Placental epithelial cell (primary cell): ENCODE data around the gene FAM3D. TPM values are rescaled to one million over a fixed set of nuclear protein-coding genes. Genes with fewer than 3 reads are reported as not detected.

Experiments
- total RNA-seq: library from RNA; depleted of rRNA; stranded (reverse); fragments of >200 nt; gene quantifications from 2 replicates; pipeline ENCODE4 v1.2.3, GENCODE V29; 2012

FAM3D gene, protein sequence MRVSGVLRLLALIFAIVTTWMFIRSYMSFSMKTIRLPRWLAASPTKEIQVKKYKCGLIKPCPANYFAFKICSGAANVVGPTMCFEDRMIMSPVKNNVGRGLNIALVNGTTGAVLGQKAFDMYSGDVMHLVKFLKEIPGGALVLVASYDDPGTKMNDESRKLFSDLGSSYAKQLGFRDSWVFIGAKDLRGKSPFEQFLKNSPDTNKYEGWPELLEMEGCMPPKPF
- total RNA-seq, result not detected in 2 replicates

DNA sequence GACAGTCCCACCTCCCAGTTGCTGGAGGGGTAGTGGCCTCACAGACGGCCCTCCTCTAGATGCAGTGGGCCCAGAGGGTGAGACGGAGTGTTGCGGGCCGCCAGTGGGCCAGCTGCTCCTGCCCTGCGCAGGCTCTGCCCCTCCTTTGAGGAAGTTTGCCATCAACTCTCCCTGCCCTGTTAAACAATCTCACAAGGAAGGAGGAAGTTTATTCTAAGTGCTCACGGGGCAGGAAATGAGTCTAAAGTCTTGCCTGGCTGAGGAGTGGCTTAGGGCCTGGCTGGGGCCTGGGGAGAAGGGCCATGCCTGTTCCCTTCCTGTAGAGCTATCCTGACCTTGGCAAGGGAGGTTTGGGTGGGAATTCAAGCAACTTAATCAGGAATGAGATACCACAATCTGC, at the start of gene FAM3D:
Gene FAM3D, minus strand, starts transcription at position 92 of the 400 bp plus-strand sequence. CDS start 11,211 bp downstream, outside the sequence.

Other genes with a start within 250 kb of the FAM3D start
- 42.8 and 49.0 TPM in 2 replicates for gene PDHB, start 232.9 kb downstream of the FAM3D start, total RNA-seq
- 6.6 and 7.1 TPM in 2 replicates for gene KCTD6, start 174.7 kb downstream of the FAM3D start, total RNA-seq
- 0.43 and 3.9 TPM in 2 replicates for gene ACOX2, start 129.6 kb downstream of the FAM3D start, total RNA-seq
- gene FAM107A, start 89.4 kb downstream of the FAM3D start, total RNA-seq, result not detected in 2 replicates